DMS153 treated with DMSO at 0.1 percent for 48 hours (cell line): ENCODE measurements around the gene PRR9.
"Not testable (repeated sequence)": the region's sequence is repeated elsewhere in the genome, so short reads cannot be mapped to it uniquely, and the experiment has no call there.

ENCODE experiments used
- DNase-seq: peaks from one replicate; lab custom pipeline; 2025; ENCODE audit not compliant: unreplicated experiment; lab: John Stamatoyannopoulos, UW

The PRR9 gene

DNA sequence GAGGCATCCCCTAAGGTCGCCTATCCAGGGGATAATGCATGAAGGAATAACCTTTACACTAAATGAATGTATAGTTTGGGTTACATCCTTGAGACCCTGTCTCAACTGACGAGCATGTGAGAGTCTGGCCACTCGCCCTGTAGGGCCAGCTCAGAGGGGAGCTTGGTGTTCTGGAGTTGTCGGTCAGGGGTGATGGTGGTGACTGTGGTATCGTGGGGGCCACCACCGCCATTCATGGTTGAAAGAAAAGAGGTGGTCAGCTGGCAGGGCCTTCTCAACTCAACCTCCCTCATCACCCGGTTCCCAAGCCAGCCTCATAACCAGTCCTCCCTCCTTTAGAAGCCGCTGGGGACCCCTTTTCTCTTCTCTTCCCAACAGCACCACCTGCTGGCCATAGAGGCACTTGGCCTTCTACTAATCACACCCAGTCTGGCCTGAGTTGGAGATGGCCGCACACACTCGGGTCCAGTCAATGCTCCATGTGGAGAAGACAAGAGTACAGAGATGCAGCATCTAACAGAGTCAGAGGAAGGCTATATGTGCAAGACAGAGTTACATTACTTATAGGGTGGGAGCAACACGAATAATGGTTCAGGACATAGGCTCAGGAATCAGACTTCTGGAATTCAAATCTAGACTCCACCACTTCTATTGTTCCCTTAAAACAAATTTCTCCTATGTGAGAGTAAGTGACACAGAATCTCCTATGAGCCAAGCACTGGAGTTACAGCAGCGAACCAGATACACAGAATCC lies 11.9 kb downstream of the PRR9 start:
- not testable (repeated sequence) for DNase-seq

DNA sequence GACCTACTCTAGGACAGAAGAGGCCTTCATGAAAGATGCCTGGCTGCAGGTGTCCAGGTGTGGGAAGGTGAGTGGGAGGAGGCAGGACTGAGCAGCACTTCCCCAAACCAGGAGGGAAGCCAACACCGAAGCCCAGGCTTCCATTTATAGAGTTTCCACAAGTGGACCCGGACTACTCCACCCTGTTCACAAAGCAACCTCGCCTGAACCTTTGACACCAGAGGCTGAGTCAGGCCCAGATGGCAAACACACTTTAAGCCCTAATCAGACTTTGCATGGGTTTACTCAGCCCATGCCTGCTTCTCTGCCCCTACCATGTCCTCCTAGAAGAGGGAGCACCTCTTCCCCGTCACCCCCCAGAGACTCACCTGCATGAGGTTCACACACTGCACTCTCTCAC lies 14.0 kb downstream of the PRR9 start:
- DNase-seq, result no peak

DNA sequence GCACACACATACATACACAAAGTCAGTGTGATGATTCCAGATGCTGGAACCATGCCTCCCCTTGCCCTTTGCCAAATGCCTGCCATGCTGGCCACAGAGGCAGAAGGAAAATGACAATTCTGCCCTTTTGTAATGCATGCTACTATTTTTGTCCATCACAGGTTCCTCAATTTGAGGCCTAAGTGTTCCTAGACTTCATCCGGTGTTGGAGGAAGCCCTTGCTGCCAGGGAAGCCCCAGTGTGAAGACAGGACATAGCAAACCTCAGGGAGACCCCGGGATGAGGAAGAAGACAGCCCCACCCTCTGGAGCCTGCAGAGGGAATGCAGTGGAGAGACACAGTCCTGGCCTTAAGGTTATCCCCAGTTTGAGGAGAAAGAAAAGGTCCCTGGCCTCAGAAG lies 14.4 kb downstream of the PRR9 start:
- no peak for DNase-seq

DNA sequence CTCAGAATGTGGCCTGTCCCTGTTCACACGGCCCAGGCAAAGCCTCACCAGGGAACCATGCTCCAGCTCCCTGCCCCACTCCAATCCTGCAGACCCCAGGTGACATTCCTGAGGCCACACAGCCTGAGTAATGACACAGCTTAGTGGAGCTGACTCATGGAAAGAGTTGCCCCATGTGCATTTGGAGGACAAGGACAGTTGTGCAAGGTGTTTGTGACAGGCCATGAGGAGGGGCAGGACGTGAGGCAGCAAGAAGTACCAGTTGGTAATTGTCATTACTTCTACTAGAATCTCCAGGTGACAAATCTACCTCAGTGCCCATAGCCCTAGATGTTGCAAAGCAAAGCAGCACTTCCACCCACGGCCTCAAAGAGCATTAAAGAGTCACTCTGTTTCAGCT lies 15.2 kb downstream of the PRR9 start:
- DNase-seq, result no peak

DNA sequence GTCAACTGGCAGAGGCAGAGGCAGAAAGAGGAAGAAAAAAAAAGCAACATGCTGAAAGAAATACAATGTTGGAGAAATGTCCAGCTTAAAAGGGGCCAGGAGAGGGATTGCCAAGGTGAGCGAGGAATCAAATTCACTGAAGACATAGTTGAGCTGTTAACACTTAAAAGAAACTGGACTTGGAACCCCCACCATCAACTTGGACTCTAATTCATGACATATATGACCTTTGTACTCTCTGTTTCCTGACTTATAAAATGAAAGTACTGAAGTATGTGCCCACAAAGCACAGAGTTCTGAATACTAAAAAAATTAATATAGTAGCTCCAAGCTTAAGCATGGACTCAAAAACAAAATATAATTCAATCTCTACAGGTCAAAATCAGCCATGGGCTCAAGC lies 16.1 kb downstream of the PRR9 start:
- DNase-seq, result no peak

DNA sequence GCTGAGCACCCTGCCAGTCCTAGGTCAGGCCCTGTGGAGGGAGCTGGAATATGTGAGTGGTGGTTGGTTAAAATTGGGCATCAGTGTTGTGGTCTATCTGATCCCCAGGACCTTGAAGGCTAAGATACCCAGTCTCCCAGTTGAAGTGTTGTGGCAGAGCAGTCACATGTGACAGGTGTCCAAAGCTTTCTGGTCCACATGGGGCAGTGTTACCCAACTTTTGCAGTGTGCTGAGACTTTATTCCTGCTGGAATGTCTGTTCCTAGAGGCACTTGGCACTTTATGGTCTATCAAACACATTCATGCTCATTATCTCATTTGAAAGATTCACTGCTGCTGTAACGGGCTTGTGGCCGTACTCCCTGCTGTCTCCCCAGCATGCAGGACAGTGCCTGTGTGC lies 21.1 kb downstream of the PRR9 start:
- no peak for DNase-seq

DNA sequence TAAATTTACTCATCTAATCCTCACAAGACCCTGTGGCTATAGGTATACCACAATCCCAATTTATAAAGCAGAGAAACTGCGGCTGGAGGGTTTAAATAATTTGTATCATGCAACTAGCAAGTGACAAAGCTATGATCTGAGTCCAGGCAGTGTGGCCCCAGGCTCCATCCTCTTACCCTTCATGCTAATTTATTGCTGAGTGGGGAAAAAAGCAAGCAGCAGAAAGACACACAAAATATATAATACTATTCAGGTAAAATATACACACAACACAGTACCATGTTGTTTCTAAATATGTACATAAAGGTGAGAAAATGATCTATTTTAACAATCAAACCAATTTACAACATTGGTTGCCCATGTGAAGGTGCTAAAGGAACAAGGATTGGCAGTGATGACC lies 24.8 kb downstream of the PRR9 start:
- DNase-seq, result no peak

DNA sequence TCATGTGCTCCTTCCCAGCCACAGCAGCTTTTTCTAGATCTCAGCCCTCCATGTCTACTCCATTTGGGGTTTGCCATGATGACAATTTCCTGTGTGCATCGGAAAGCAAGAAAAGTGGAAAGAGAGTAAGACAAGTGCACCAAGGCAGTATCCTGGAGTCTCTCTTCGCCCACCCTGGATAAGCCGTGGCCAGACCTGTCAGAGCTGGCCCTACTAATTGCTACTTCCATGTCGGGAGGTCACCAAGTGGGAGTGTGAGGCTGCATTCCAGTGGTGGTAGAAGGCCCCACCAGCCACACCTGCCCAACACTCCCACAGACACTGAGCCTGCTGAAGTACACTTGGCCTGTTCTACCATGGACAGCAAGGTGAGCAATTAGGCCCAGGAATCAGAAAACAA lies 28.1 kb downstream of the PRR9 start:
- no peak for DNase-seq

DNA sequence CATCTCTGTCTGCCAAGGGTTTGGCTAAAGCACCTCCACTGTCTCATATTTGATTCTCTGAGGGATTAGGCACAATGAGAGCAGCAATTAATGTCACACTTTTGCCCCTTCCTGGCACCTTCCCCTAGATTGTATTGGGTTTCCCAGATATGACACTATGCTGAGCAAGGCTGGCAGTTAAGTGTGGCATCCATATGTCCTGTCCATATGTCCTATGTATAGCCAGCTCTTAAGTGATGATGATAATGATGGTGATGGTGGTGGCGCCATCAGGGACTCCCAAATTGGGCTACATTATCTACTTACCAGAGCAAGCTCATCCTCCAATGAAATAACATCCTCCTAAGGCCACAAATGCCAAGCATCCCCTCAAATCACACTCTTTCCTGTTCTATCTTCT lies 28.6 kb downstream of the PRR9 start:
- no peak for DNase-seq

DNA sequence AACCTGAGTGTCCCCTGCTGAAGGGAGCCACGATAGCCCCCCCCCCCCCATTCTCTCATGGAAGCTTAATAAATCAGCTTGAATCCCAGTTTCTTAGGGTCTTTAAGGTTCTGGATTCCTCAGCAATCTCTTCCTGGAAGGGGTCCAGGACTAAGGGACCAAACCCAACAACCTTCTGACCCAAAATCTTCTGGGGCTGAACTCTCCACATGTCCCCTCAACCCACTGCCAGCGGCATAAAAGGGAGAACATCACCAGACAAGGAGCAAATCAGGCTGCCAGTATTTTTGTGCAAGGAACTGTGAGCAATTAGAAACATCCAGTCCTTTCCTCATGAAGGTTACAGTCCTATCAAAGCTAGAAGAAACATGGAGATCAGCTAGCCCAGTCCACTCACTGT lies 29.4 kb downstream of the PRR9 start:
- no peak for DNase-seq

DNA sequence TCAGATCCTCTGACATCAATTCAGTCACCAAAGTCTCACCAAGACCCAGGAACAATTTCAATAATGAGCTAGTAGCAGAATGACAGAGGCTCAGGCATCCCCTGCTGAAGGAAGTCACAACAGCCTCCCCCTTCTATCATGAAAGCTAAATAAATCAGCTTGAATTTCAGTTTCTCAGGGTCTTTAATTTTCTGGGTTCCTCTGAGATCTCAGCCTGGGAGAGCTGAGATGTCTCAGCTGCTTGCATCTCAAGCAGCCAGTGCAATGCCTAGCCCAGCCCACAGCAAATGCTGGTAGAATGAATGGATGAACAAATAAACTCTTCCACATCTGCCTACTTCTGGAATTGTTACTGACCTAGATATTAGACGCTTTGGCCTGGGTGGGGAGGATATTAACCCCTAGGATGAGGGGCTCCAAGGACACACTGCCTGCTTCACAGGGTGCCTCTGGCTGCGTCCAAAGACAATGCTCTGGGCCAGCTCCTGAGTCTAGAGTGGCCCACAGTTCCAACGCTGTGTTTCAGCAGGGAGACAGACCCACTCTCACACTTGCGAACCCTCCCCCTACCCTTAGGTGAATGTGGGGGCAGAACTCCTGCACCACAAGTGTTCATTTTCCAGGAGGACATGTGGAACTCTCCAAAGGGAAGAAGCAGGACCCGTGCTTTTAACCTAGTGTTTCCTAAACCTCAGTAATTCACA lies 30.9 kb downstream of the PRR9 start:
- DNase-seq, result no peak

DNA sequence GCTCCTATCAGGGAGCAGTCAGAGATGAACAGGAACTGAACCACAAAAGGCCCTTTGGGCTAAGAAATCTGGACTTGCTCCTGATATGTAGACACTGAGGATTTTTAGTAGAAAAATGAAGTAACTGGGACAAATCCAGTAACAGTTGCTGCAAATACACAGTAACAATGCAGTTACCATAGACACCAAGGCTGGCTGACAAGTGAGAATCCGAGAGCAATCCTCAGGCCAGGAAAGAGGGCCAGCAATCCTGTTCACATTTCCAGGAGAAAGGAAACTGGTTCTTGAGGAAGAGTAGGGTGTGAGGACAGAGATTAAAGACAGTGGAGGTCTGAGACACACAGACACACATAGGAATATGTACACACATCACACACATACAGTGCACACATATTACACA lies 32.8 kb downstream of the PRR9 start:
- DNase-seq, result no peak

DNA sequence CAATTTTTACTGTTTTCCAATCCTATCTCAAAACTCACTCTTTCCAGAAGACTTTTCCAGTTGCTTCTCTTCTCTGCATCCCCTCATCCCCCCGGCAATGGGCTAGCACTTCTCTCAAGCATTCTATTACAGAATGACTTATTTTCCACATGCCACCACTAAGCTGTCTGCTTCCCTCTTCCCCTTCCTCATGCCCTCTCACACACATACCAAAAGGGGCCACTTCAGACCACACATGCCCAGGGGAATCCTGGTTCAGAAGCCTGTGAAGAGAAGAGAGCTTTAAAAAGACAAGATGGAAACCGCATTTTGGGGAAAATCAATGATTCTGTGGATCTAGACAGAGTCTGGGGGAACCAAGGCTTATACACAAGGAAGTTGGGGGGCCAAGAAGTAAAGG lies 33.7 kb downstream of the PRR9 start:
- no peak for DNase-seq

DNA sequence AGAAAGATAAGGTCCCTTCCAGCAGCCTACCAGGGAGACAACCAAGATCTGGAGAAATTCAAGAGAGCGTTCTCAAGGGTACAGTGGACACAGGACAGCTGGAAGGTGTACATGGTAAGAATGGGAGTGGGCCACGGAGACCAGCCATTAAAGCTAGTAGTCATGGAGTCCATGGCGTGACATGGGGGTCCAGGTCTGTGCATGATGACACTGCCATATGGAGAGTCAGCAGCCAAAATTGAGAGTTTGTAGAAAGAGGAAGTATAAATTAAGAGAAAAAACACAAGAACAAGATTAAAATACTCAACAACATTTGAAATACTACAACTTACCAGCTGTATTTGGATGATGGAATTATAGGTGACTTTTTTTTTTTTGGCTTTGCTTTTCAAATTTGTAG lies 34.2 kb downstream of the PRR9 start:
- no peak for DNase-seq

DNA sequence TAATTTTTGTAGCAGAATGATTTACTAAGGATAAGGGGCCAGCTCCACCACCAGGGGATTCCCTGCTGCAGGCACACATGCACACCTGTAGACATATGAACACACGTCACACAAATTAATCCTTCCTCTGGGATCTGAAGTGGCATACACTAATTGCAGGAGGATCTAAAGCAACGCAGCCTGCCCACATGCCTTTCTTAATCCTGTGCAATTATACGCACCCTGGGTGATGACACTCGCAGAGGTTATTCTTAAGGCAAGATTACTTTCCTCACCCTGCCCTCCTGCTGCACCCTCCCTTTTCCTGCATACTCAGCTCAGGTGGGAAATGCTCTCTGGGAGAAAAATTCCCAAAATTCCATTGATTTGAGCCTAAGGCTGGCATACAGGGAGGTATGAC lies 34.6 kb downstream of the PRR9 start:
- DNase-seq, result no peak

DNA sequence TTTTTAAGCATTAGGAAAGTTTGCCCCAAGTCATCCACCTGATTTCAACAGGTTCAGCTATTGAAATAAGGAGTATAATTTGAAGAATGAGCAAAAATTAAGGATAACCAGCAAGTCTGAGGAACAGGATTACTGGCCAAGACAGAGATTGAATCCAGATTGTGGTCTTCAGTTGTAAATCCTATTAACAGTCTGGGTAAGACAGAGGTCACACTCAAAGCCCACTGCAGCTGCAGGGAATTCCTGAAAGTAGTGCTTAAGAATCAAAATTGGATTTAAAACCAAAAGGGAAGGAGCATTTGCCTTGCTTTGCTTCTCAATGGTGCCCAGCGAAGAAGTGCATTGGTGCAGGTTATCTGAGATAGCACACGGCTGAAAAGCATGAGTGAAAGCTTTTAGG lies 35.7 kb downstream of the PRR9 start:
- no peak for DNase-seq

DNA sequence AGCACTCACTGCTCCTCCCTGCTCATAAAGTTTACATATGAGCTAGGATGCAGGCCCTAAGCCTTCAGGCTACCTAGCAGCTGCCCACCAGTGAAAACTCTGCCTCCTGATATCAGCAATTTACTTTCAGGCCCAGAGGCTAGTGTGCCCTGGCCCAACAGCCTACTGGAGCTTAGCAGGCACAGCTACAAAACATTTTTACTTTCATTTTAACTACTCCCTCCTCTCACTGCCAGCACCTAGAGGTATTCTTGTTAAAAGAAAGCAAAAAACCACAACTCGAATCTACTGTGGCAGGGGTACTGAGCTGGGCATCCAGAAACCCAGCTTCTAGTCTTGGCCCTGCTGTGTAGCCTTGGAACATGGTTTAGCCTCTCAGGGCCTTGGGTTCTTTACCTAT lies 36.3 kb downstream of the PRR9 start:
- no peak for DNase-seq

DNA sequence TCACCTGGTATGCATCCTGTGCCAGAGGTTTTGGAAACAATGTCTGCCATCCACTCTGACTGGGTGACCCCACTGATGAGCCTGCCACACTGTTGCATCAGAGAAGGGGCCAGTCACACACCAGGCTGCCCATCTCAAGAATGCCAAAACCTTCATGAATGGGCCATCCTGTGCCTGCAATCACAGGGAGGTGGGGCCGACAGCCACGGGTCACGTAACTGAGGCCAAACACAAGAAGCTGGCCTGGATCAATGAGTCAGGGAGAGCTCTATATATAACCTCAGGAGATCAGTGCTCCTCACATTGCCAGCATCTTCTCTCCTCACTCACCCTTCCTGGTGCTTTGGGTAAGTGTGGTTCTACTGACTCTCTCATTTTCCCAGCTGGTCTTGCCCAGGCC lies 42.0 kb downstream of the PRR9 start, which contains the start of gene LORICRIN:
LORICRIN (plus strand) TSS at position 301 of the 400 bp plus-strand sequence. CDS start 1,263 bp downstream, outside the sequence.
- DNase-seq, result no peak

DNA sequence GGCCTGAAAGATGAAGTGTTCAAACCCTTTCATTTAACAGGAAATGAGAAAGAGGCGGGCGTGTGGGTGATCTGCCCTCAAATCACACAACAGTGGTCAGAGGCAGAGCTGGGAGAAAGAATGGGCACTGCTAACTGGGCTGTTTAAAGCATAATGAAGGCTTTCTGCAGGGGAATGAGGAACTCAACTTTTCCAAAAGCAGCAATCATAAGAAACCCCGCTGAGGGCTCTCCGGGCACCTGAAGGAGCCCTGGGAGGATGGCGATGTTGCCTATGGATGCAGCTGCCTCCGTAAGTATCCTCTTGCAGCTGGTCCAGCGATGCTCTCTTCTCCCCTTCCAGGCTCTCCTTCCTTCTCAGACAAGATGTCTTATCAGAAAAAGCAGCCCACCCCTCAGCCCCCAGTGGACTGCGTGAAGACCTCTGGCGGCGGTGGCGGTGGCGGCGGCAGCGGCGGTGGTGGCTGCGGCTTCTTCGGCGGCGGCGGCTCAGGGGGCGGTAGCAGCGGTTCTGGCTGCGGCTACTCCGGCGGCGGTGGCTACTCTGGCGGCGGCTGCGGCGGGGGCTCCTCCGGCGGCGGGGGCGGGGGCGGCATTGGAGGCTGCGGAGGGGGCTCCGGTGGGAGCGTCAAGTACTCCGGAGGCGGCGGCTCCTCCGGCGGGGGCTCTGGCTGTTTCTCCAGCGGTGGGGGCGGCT lies 43.3 kb downstream of the PRR9 start:
- DNase-seq, result no peak

DNA sequence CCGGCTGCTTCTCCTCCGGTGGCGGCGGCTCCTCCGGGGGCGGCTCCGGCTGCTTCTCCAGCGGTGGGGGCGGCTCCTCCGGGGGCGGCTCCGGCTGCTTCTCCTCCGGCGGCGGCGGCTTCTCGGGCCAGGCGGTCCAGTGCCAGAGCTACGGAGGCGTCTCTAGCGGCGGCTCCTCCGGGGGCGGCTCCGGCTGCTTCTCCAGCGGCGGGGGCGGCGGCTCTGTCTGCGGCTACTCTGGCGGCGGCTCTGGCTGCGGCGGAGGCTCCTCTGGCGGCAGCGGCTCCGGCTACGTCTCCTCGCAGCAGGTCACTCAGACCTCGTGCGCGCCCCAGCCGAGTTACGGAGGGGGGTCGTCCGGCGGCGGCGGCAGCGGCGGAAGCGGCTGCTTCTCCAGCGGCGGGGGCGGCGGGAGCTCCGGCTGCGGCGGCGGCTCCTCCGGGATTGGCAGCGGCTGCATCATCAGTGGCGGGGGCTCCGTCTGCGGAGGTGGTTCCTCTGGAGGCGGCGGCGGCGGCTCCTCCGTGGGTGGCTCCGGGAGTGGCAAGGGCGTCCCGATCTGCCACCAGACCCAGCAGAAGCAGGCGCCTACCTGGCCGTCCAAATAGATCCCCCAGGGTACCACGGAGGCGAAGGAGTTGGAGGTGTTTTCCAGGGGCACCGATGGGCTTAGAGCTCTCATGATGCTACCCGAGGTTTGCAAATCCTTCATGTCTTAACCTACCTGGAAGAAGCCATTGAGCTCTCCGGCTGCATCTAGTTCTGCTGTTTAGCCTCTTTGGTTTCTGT lies 44.1 kb downstream of the PRR9 start:
- DNase-seq, result no peak

DNA sequence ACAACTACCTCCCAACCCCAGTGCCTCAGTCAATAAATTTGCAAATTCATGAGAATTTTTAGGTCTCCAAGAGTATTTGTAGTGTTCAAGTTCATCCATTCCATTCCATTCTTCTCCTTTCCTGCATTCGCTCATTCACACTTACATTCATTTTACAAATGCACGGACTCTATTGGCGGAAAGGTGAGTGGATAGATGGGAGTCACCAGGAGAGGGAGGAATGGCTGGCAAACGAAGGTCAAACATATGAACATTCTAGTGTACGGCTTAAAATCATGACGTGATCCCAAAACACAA lies 44.6 kb downstream of the PRR9 start:
- no peak for DNase-seq
